GM18873 (cell line): ENCODE results near the gene CHD8.
"Not testable (repeated sequence)": the region's sequence is repeated elsewhere in the genome, so short reads cannot be mapped to it uniquely, and the experiment has no call there.

ENCODE experiments used
- ATAC-seq: cut with Tn5 transposase; IDR thresholded peaks from one replicate; pipeline ENCODE4 v1.9.1; 2021; ENCODE audit warnings: mild to moderate bottlenecking, moderate library complexity, moderate number of reproducible peaks; ENCODE audit not compliant: unreplicated experiment, low FRiP score

CHD8 gene

GRCh38 chr14:21455912-21456667 is at the start of gene CHD8:
Gene CHD8, minus strand, starts transcription at chr14:21456123. Its CDS starts 24,480 bp downstream, at chr14:21431643.
- ATAC-seq = peak; percentile 97

GRCh38 chr14:21505012-21505553 is 49.2 kb upstream of the CHD8 start:
- peak; percentile 78 for ATAC-seq

DNA sequence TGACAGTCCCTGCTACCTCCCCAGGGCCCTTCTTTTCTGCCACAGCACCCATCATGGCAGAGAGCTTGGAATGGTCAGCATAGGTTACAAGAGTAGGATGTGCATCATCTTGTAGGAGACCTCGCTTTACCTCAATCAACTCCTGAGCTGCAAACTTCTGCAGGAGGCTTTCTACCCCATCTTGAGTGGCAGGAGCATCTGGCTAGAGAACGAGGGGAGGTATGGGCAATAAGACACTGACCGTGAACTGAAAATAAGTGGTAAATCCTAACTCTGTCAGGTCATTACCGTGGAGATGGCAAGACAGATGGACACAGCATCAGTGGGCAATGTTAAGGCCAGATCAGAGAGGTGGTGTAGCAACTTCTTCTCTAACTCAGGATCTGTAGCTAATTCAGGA is 47.5 kb upstream of the CHD8 start:
- no peak for ATAC-seq

- no peak for ATAC-seq
These were observed 45.6 kb upstream of the CHD8 start for GRCh38 chr14:21501568-21501967.

DNA sequence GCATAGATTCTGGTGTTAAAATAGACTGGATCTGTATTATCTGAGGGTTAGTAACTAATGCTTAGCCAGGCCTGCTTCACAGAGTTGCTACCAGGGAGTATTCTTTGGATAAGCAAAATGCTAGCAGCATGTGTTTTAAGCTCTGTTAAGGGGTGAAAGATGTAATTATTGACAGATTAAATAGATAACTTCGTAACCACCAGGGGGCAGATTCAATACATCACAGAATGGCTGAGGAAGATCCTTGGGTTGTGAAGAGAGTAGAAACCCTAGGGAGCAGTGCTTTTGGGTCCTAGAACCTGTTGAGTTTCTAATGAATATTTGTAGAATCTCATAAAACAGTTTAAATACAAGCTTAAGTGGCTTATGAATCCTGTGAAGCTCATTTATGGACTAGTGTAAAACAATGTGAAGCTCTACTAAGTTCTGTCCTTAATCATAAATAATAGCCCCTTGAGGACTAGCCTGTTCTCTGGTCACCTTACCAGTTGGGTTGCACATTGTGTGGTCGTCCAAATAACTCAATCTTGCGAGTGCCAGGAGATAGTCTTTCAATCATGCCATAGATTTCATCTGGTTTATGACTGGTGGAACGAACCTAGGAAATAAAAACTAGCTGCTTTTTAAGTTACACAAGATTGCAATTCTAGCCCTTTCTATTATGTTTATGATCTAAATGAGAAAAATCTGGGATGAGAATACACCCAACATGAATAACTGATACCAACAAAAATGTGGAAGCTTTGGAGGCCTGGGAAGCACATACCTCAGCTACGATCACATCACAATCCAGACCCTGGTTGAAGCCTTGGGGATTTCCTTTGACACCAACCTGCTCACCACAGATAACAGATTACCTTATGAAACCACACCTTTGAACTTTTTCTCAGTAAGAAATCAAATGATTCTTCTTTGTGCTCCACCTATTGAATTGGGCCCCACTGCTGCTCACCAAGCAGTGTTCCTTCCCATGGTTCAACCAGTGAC is 42.9 kb upstream of the CHD8 start:
- no peak for ATAC-seq

DNA sequence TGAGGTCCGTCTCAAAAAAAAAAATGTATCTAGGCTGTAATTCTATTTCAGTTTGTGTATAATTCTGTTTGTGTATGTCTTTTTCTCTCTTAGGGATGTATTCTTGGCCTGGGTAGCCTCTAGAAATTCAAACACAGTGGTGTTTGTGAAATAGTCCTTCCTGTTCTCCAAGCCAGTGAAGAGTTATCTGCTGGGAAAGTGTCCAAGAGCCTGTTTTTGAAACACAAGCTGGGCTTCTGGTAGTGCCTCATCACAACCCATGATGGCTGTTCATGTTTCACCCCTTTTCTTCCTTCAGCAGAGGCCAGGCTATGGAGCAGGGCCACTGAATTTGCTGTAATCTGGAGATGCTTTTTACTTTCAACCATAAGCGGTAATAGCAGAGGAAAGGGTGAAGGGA is 40.5 kb upstream of the CHD8 start:
- no peak for ATAC-seq

DNA sequence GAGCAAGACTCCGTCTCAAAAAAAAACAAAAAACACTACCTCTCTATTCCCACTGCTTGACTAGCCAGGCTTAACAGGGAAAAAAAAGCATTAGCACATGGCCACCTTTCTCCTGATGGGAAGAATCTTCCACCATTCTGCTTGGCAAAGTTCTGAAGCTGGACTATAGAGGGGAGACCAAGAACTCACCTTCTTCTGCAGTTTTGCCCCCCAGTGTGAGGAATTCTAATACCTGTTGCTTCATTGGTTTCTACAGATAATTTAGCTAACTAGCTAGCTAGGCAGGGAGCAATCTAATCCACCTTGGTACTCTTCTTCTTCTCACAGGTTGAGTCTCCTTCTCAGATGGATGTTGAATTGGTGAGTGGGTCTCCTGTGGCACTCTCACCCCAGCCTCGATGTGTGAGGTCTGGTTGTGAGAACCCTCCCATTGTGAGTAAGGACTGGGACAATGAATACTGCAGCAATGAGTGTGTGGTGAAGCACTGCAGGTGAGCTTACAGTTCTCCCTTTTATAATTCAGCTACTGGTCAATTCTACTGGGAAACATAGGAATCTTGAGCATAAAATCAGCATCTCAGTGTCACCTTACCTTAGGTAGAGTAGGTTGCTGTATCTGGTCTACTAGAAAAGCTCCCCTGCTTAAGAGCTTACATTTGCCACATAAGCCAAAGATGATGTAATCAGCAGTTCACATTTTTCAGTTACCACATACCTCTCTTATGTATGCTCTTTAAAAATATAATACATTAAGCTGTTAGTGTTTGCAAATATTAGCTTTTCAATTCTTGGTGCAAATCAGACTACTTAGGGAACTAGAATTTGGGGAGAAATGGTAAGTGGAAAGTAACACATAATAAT is 39.2 kb upstream of the CHD8 start:
- ATAC-seq = no peak

DNA sequence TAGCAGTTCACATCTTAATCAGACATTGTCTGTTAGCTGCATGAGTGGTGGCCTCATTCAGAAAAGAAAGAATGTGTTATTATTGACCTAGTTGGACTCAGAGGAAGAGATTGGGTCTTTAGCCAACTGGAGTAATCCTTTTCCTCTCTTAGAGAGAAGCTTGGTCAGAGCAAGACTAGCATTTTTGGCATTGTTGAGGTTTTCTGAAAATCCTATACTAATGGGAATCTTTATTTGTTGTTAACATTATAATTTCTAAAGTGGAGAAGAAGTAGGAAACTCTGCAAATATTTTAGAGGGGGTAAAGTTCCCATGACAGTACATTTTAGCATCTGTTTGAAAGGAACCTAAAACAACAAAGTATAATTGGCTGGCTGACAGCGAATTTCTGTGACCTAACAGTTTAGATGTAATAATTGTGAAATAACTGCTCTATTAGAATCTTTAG is 30.7 kb upstream of the CHD8 start:
- no peak for ATAC-seq

GRCh38 chr14:21476925-21477681 is 21.2 kb upstream of the CHD8 start, which contains the start of the genes RAB2B and TOX4:
Gene RAB2B, minus strand, starts transcription at chr14:21476959. Its CDS starts 87 bp downstream, at chr14:21476872.
Gene TOX4, plus strand, starts transcription at chr14:21477195. Its CDS starts 84 bp downstream, at chr14:21477279.
- ATAC-seq = peak; percentile 98

DNA sequence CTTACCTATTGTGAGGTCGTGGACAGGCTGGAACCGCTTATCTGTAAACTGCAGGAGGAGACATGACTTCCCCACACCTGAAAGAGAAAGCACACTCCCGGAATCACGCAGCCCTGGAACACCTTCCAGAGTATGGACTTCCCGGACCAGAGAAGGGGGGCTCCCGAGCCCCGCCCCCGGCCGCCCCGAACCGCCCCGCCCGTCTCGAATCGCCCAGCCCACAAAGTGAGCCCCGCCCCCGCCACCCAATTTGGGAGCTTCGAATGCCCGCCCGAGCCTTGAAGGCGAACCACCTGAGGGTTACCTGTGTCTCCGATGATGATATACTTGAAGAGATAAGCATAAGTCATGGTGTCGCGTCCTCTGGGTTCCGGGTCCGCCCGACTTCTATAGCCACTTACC is 20.6 kb upstream of the CHD8 start:
- peak; percentile 1 for ATAC-seq

- ATAC-seq = no peak
These were observed 20.0 kb upstream of the CHD8 start for GRCh38 chr14:21475767-21476522.

- no peak for ATAC-seq
These were observed 11.7 kb upstream of the CHD8 start for GRCh38 chr14:21467616-21468015.

- no peak for ATAC-seq
These were observed 371 bp downstream of the CHD8 start for GRCh38 chr14:21455592-21455911.

DNA sequence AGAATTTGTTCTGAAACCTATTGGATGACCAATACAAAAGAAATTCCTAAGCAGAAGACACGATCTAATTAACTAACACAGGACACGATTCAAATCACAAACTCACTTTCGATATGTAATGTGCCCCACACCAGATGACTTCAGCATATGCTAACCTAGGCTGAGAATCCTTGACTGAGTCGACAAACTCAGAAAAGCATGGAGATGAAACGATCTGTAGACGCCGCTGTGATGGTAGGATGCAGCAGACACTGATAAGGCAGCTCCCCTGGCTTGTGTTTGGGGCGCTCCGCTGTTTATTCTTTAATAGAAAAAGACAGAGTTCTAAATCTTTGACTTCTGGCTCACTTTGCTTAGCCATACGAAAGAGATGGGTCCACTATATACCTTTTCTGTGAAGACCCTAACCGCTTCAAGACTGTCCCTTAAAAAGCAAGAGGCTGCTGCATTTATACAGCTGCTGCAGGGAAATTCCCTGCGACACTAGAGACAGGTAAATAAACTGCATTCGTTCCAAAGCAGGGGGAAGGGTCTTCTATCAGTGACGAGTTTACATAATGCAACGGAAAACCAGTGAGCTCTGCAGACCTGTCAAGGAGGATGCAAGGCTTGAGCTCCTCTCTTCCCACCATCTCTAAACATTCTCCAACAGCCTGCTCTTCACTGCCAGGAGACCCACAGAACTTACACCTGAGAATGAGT is 929 bp downstream of the CHD8 start:
- ATAC-seq = no peak

DNA sequence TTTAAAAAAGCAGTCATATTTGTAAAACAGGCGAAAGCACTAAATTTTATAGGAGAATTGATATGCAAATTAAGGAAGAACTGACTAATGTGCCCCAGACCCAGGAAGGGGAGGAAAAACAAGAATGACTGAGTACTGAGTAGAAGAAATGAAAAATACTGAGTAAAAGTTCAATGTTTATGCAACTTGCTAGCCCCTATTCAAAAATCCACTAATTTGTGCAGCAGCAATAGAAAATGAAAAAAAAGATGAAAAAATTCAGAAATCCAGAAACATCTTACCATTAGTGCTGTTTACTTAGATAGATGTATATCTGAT is 6.1 kb downstream of the CHD8 start:
- no peak for ATAC-seq

DNA sequence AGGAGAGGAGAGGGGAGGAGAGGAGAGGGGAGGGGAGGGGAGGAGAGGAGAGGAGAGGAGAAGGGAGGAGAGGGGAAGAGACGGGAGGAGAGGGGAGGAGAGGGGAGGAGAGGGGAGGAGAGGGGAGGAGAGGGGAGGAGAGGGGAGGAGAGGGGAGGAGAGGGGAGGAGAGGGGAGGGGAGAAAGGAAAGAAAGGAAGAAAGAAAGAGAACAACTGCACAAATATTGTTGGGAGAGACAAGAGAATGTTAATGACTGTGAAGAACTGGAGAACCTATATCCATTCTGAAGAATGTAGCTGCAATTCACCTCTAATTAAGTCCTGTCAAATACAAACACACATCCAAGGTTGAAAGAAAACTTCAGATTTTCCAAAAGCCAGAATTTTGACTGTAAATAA is 13.3 kb downstream of the CHD8 start:
- not testable (repeated sequence) for ATAC-seq

DNA sequence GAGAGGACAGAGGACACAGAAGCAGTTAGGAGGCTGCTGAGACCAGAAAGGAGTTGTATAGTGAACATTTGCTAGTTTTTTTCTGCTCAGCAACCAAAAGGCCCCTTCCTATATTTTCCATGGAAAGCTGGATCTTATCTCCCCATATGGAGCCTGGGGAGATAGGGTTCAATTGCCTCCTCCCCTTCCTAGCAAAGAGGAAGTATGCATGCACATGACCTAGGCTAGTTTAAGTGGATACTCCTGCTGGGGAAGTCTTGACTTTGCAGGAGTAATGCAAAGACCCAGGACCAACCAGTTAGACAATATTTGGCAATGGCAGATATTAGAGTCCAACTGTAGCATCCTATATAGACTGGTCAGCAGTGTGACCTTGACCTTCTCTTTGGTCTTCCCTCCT is 15.1 kb downstream of the CHD8 start:
- no peak for ATAC-seq
